HG03175 (cell line): Measurements from ENCODE around the gene CTNNA3.
A peak's percentile ranks its signal among the peaks of the same experiment; 100 is the strongest.

Experiments
- ATAC-seq: cut with Tn5 transposase; IDR thresholded peaks from one replicate; pipeline ENCODE4 v1.9.1; 2021; ENCODE audit warnings: mild to moderate bottlenecking, moderate library complexity; ENCODE audit not compliant: unreplicated experiment

CTNNA3 gene

GRCh38 chr10:65903620-65904019 lies 1792.4 kb downstream of the CTNNA3 start:
- no peak for ATAC-seq

- ATAC-seq = no peak
Measured at GRCh38 chr10:65900271-65900670, 1795.7 kb downstream of the CTNNA3 start.

- ATAC-seq = peak; percentile 43
Measured at GRCh38 chr10:65898055-65898454, 1797.9 kb downstream of the CTNNA3 start.

- ATAC-seq = no peak
Measured at GRCh38 chr10:65894961-65895360, 1801.0 kb downstream of the CTNNA3 start.

GRCh38 chr10:65894379-65894778 lies 1801.6 kb downstream of the CTNNA3 start:
- ATAC-seq = no peak

GRCh38 chr10:65893676-65894075 lies 1802.3 kb downstream of the CTNNA3 start:
- ATAC-seq = no peak

GRCh38 chr10:65892284-65892683 lies 1803.7 kb downstream of the CTNNA3 start:
- no peak for ATAC-seq

- ATAC-seq = peak; percentile 87
Measured at GRCh38 chr10:65891073-65891981, 1804.7 kb downstream of the CTNNA3 start.

- ATAC-seq = no peak
Measured at GRCh38 chr10:65864529-65864928, 1831.5 kb downstream of the CTNNA3 start.

- no peak for ATAC-seq
Measured at GRCh38 chr10:65864036-65864435, 1832.0 kb downstream of the CTNNA3 start.
